Nephron (organoid): Measurements from ENCODE around the gene ATP9A.

Experiments used
- H3K27ac Mint-ChIP-seq, 3 experiments: 2 replicates each; pipeline ENCODE4 v1.8.0; 2020; ENCODE audit warnings: mixed read lengths in 3 of 3, mild to moderate bottlenecking in 2 of 3, moderate library complexity in 1 of 3
- H3K27me3 Mint-ChIP-seq: 2 replicates; pipeline ENCODE4 v1.8.0; 2021; ENCODE audit warnings: low read depth, mild to moderate bottlenecking, moderate library complexity, mixed read lengths
- H3K36me3 Mint-ChIP-seq: 2 replicates; pipeline ENCODE4 v1.8.0; 2020; ENCODE audit warnings: low read depth, mixed read lengths
- H3K4me1 Mint-ChIP-seq: 2 replicates; pipeline ENCODE4 v1.8.0; 2020; ENCODE audit warnings: mixed read lengths
- H3K4me3 Mint-ChIP-seq, 3 experiments: 2 replicates each; pipeline ENCODE4 v1.8.0; 2020; ENCODE audit warnings: mild to moderate bottlenecking in 3 of 3, mixed read lengths in 3 of 3, moderate library complexity in 2 of 3
- H3K9me3 Mint-ChIP-seq: 2 replicates; pipeline ENCODE4 v1.8.0; 2020; ENCODE audit warnings: mixed read lengths
- TF ChIP-seq, protein P1 (sequence below), 3 experiments: fragments of 200-600 bp; sonication (generic); IDR thresholded peaks; one replicate each; pipeline ENCODE4 v1.5.0; 2021; ENCODE audit warnings: antibody characterized with exemption in 3 of 3; ENCODE audit not compliant: unreplicated experiment in 3 of 3

ATP9A gene

DNA sequence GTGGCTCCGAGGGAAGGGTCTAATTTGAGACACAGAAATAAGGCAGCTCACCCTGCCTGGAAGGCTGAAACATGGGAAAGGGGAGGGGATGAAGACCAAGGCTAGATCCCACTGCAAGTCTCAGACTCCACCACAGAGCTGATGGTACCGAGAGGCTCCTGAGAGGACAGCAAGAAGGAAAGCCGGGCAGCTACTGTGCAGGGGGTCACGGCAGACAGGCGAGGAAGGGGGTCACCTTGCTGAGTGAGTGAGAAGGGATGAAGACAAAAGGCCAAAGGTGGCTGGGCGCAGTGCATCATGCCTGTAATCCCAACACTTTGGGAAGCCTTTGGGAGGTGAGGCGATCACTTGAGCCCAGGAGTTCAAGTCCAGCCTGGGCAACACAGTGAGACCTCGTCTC, 100.7 kb downstream of the ATP9A start:
- peaks cover 62% of the 10 kb centered on the region for H3K36me3 Mint-ChIP-seq
- H3K27me3 Mint-ChIP-seq = no peaks in the 10 kb centered on the region
- no peak overlapping the region for H3K27ac Mint-ChIP-seq
- TF ChIP-seq, protein P1, sequence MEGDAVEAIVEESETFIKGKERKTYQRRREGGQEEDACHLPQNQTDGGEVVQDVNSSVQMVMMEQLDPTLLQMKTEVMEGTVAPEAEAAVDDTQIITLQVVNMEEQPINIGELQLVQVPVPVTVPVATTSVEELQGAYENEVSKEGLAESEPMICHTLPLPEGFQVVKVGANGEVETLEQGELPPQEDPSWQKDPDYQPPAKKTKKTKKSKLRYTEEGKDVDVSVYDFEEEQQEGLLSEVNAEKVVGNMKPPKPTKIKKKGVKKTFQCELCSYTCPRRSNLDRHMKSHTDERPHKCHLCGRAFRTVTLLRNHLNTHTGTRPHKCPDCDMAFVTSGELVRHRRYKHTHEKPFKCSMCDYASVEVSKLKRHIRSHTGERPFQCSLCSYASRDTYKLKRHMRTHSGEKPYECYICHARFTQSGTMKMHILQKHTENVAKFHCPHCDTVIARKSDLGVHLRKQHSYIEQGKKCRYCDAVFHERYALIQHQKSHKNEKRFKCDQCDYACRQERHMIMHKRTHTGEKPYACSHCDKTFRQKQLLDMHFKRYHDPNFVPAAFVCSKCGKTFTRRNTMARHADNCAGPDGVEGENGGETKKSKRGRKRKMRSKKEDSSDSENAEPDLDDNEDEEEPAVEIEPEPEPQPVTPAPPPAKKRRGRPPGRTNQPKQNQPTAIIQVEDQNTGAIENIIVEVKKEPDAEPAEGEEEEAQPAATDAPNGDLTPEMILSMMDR (IDR thresholded peaks at IDR 0.05; ENCODE audit: unreplicated experiment in 3 of 3) = no peak
- H3K9me3 Mint-ChIP-seq = no peaks in the 10 kb centered on the region
- no peaks in the 10 kb centered on the region for H3K4me1 Mint-ChIP-seq
- H3K4me3 Mint-ChIP-seq = no peak overlapping the region

DNA sequence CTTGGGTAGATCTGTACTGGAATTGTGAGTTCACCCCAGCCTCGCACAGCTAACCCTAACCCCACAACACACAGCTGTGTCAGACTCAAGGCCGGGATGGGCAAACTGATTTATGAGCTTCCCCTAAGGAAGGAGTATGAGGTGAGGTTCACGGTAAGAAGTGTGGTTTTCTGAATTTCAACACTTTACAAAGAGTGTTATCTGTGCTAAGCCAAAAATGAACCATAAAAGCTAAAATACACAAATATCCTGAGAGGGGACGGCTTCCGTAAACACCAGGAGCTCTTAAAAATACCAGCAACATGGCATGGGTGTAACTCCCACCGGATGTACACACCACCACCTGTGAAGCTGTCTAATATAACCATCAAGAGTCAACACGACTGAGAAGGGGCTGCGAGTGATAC, 101.2 kb downstream of the ATP9A start:
- H3K27ac Mint-ChIP-seq = no peak overlapping the region
- no peaks in the 10 kb centered on the region for H3K9me3 Mint-ChIP-seq
- no peak overlapping the region for H3K4me3 Mint-ChIP-seq
- H3K36me3 Mint-ChIP-seq = peaks cover 59% of the 10 kb centered on the region
- no peaks in the 10 kb centered on the region for H3K27me3 Mint-ChIP-seq
- TF ChIP-seq, protein P1 (IDR thresholded peaks at IDR 0.05; ENCODE audit: unreplicated experiment in 3 of 3) = no peak
- H3K4me1 Mint-ChIP-seq = no peaks in the 10 kb centered on the region

DNA sequence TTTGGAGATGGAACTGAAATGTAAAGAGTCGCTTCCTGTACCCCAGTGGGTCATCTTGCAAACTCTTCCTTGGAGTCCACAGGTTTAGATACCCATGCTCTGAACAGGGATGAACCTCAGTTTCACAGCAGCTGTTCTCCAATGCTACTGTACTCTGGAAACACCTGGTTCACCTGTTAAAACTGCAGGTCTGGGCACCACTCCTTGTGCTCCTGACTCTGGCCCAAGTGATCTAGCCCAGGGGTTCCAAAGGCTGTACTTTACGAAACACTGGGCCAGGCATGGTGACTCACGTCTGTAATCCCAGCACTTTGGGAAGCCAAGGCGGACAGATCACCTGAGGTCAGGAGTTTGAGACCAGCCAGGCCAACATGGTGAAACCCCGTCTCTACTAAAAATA, 102.1 kb downstream of the ATP9A start:
- TF ChIP-seq, protein P1 (IDR thresholded peaks at IDR 0.05; ENCODE audit: unreplicated experiment in 3 of 3) = no peak
- Mint-ChIP-seq H3K9me3 (no peaks in the 10 kb centered on the region), H3K36me3 (peaks cover 56% of the 10 kb centered on the region), H3K27ac (peak overlapping the region in 1 of 3 experiments; percentile 44), H3K4me3 (no peak overlapping the region), H3K4me1 (no peaks in the 10 kb centered on the region), H3K27me3 (no peaks in the 10 kb centered on the region)

DNA sequence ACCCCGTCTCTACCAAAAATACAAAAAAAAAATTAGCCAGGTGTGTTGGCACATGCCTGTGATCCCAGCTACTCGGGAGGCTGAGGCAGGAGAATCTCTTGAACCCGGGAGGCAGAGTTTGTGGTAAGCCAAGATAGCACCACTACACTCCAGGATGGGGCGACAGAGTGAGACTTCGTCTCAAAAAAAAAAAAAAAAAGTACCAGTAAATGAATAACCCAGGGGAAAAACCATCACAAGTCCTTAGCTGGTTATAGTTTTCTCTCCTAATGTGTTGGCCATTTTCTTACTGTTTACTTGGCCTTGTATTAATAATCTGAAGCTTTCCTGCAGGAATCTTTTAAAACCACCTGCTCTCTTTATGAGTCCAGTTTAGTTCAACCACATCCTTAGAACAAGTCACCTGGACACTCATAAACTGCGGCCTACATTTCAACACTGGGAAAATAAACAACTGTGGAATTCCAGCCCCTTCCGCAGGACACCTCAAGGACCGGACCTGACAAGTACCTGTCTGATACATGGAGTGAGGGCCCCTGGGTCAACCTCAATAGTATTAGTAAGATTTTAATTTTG, 102.6 kb downstream of the ATP9A start:
- Mint-ChIP-seq H3K27me3 (no peaks in the 10 kb centered on the region), H3K36me3 (peaks cover 51% of the 10 kb centered on the region), H3K4me1 (no peaks in the 10 kb centered on the region), H3K4me3 (no peak overlapping the region), H3K27ac (peak overlapping the region in 1 of 3 experiments; percentile 44), H3K9me3 (no peaks in the 10 kb centered on the region)
- TF ChIP-seq, protein P1 (IDR thresholded peaks at IDR 0.05; ENCODE audit: unreplicated experiment in 3 of 3) = no peak

DNA sequence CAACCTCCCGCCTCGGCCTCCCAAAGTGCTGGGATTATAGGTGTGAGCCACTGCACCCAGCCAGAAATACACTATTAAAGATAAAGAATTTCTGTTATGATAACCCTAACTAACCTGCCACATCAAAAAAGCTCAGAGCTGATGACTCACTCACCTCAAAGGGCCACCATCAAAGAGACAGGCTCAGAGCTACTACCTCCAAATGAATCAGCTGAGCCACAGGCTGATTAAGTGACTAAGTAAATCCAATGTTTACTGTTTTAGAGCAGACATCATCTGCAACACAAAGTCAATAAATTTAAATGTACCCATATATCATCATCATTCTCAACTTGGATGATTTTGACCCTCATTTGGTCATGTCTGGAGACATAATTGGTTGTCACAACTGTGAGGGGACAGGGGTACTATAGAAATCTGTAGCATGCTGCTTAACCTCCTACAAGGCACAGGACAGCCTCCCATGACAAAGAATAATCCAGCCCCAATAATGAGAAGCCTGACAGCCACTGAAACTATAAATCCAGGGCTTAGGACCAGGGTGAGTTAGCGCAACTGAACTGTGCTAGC, 106.5 kb downstream of the ATP9A start:
- H3K4me3 Mint-ChIP-seq = no peak overlapping the region
- H3K9me3 Mint-ChIP-seq = no peaks in the 10 kb centered on the region
- peaks cover 30% of the 10 kb centered on the region for H3K36me3 Mint-ChIP-seq
- no peaks in the 10 kb centered on the region for H3K27me3 Mint-ChIP-seq
- TF ChIP-seq, protein P1 (IDR thresholded peaks at IDR 0.05; ENCODE audit: unreplicated experiment in 3 of 3) = no peak
- no peak overlapping the region for H3K27ac Mint-ChIP-seq
- no peaks in the 10 kb centered on the region for H3K4me1 Mint-ChIP-seq
